Vagina (tissue), 2 donors: ENCODE results near the gene CSTPP1. TPM values are rescaled to one million over a fixed set of nuclear protein-coding genes. Genes with fewer than 3 reads are reported as not detected.

Source experiments
- DNase-seq, 2 donors: peaks; one replicate each; pipeline ENCODE4 v3.0.0-alpha.2; 2017; ENCODE audit errors: extremely low spot score in 2 of 2
- H3K27ac ChIP-seq: fragments of 200-600 bp; sonication (generic); one replicate; pipeline ENCODE4 v1.5.1; 2019
- H3K27me3 ChIP-seq: fragments of 200-600 bp; sonication (generic); one replicate; pipeline ENCODE4 v1.5.1; 2019
- H3K36me3 ChIP-seq, 2 donors: fragments of 200-600 bp; sonication (generic); one replicate each; pipeline ENCODE4 v1.5.1; 2017 to 2019
- H3K4me1 ChIP-seq: fragments of 200-600 bp; sonication (generic); one replicate; pipeline ENCODE4 v1.5.1; 2019
- H3K4me3 ChIP-seq, 2 donors: fragments of 200-600 bp; sonication (generic); 1 replicate in 1 of 2; 2 replicates in 1 of 2; pipeline ENCODE4 v1.5.1; 2016 to 2019
- H3K9me3 ChIP-seq: fragments of 200-600 bp; sonication (generic); one replicate; pipeline ENCODE4 v1.5.1; 2019
- CTCF ChIP-seq, 3 experiments: fragments of 450-650 bp in 2 of 3; fragments of 200-600 bp in 1 of 3; sonication (generic) in 1 of 3; IDR thresholded peaks; one replicate each; pipeline ENCODE4 v1.5.1; 2017 to 2019; ENCODE audit warnings: antibody characterized with exemption in 3 of 3, mild to moderate bottlenecking in 2 of 3, moderate library complexity in 2 of 3
- POLR2A ChIP-seq, 2 donors: fragments of 450-650 bp; IDR thresholded peaks; one replicate each; pipeline ENCODE4 v1.6.1; 2017; ENCODE audit warnings: antibody characterized with exemption in 2 of 2, mild to moderate bottlenecking in 2 of 2, moderate library complexity in 2 of 2
- POLR2AphosphoS5 ChIP-seq, 2 donors: sonication (generic); formaldehyde crosslinking; IDR thresholded peaks; one replicate each; pipeline ENCODE4 v1.9.0; 2017; ENCODE audit warnings: antibody characterized with exemption in 2 of 2, mild to moderate bottlenecking in 2 of 2, low read depth in 1 of 2; ENCODE audit not compliant: insufficient read depth in 1 of 2
- intact Hi-C: fragments of 100-400 bp; cut with DNase I; formaldehyde crosslinking; loops from one replicate; pipeline ENCODE4 v1.15.1; 2023
- total RNA-seq: library from RNA; depleted of rRNA; stranded (reverse); fragments of >200 nt; gene quantifications from one replicate; pipeline ENCODE4 v1.2.3, GENCODE V29; 2016

The CSTPP1 gene
- total RNA-seq, 1 donor from 2014 or later: 30.7 TPM

- Histone ChIP-seq H3K27ac (no peak overlapping the region), H3K9me3 (no peaks in the 10 kb centered on the region), H3K36me3 (no peaks in the 10 kb centered on the region), H3K4me1 (no peaks in the 10 kb centered on the region), H3K27me3 (no peaks in the 10 kb centered on the region), H3K4me3 (no peak overlapping the region)
- intact Hi-C loops: no loop called here
- DNase-seq: no peak
- no peak for TF ChIP-seq CTCF (IDR thresholded peaks at IDR 0.05)
- TF ChIP-seq POLR2A (IDR thresholded peaks at IDR 0.05): no peak
- TF ChIP-seq POLR2AphosphoS5 (IDR thresholded peaks at IDR 0.05; ENCODE audit: insufficient read depth in 1 of 2, low read depth in 1 of 2): no peak
Observed at GRCh38 chr11:46900091-46900746, 36.3 kb upstream of the CSTPP1 start.

- H3K27ac ChIP-seq: no peak overlapping the region
- no peaks in the 10 kb centered on the region for H3K27me3 ChIP-seq
- DNase-seq: no peak
- no peak overlapping the region for H3K4me3 ChIP-seq
- intact Hi-C loops: no loop called here
- no peak for TF ChIP-seq POLR2A (IDR thresholded peaks at IDR 0.05)
- TF ChIP-seq CTCF (IDR thresholded peaks at IDR 0.05): no peak
- TF ChIP-seq POLR2AphosphoS5 (IDR thresholded peaks at IDR 0.05; ENCODE audit: insufficient read depth in 1 of 2, low read depth in 1 of 2): no peak
- H3K4me1 ChIP-seq: no peaks in the 10 kb centered on the region
- H3K9me3 ChIP-seq: no peaks in the 10 kb centered on the region
- no peaks in the 10 kb centered on the region for H3K36me3 ChIP-seq
Observed at GRCh38 chr11:46901156-46901555, 35.4 kb upstream of the CSTPP1 start.

- intact Hi-C loops: no loop called here
Observed at GRCh38 chr11:46902694-46903093, 33.9 kb upstream of the CSTPP1 start.

GRCh38 chr11:46903846-46904245 is 32.7 kb upstream of the CSTPP1 start:
- intact Hi-C loops: no loop called here

More at GRCh38 chr11:46902694-46903093, 33.9 kb upstream of the CSTPP1 start:
- no peak overlapping the region for H3K27ac ChIP-seq
- H3K27me3 ChIP-seq: no peaks in the 10 kb centered on the region
- no peak for TF ChIP-seq CTCF (IDR thresholded peaks at IDR 0.05)
- TF ChIP-seq POLR2A (IDR thresholded peaks at IDR 0.05): no peak
- no peak for TF ChIP-seq POLR2AphosphoS5 (IDR thresholded peaks at IDR 0.05; ENCODE audit: insufficient read depth in 1 of 2, low read depth in 1 of 2)
- no peaks in the 10 kb centered on the region for H3K36me3 ChIP-seq
- H3K4me3 ChIP-seq: no peak overlapping the region
- DNase-seq: no peak
- H3K9me3 ChIP-seq: no peaks in the 10 kb centered on the region
- H3K4me1 ChIP-seq: no peaks in the 10 kb centered on the region

More at GRCh38 chr11:46903846-46904245, 32.7 kb upstream of the CSTPP1 start:
- H3K9me3 ChIP-seq: no peaks in the 10 kb centered on the region
- TF ChIP-seq POLR2A (IDR thresholded peaks at IDR 0.05) (no peak), CTCF (IDR thresholded peaks at IDR 0.05) (no peak), POLR2AphosphoS5 (IDR thresholded peaks at IDR 0.05; ENCODE audit: insufficient read depth in 1 of 2, low read depth in 1 of 2) (no peak)
- no peaks in the 10 kb centered on the region for H3K36me3 ChIP-seq
- no peak for DNase-seq
- no peak overlapping the region for H3K27ac ChIP-seq
- H3K4me1 ChIP-seq: no peaks in the 10 kb centered on the region
- no peak overlapping the region for H3K4me3 ChIP-seq
- no peaks in the 10 kb centered on the region for H3K27me3 ChIP-seq
